H1 (cell line): ENCODE results near the gene GJB6.

Experiments
- ATF3 ChIP-seq: IDR thresholded peaks from 2 replicates; pipeline ENCODE4 v1.6.1; 2011; ENCODE audit warnings: low read depth, mild to moderate bottlenecking, low read length; ENCODE audit not compliant: insufficient read depth
- CHD2 ChIP-seq: IDR thresholded peaks from 2 replicates; pipeline ENCODE4 v1.6.1; 2012; ENCODE audit warnings: low read length, improper control_type of control experiment
- JUN ChIP-seq: IDR thresholded peaks from 2 replicates; pipeline ENCODE4 v1.6.1; 2011; ENCODE audit warnings: low read depth, mild to moderate bottlenecking, improper control_type of control experiment, low read length
- MAX ChIP-seq: IDR thresholded peaks from 2 replicates; pipeline ENCODE4 v1.6.1; 2012; ENCODE audit warnings: inconsistent platforms
- POLR2AphosphoS5 ChIP-seq: IDR thresholded peaks from 2 replicates; pipeline ENCODE4 v1.6.1; 2011; ENCODE audit warnings: low read depth, low read length
- RAD21 ChIP-seq, 2 experiments: IDR thresholded peaks in 1 of 2; conservative IDR thresholded peaks in 1 of 2; 2 replicates each; pipeline ENCODE4 v1.6.1; 2011; ENCODE audit warnings: low read depth in 2 of 2, low read length in 2 of 2, improper control_type of control experiment in 1 of 2, inconsistent platforms in 1 of 2, mild to moderate bottlenecking in 1 of 2, moderate library complexity in 1 of 2
- RFX5 ChIP-seq: IDR thresholded peaks from 2 replicates; pipeline ENCODE4 v1.6.1; 2011; ENCODE audit warnings: low read depth, low read length, improper control_type of control experiment, borderline replicate concordance
- SIN3A ChIP-seq, 2 experiments: IDR thresholded peaks in 1 of 2; conservative IDR thresholded peaks in 1 of 2; 2 replicates each; pipeline ENCODE4 v1.6.1; 2011 to 2012; ENCODE audit warnings: low read length in 2 of 2, improper control_type of control experiment in 1 of 2, low read depth in 1 of 2, mild to moderate bottlenecking in 1 of 2
- USF2 ChIP-seq: IDR thresholded peaks from 2 replicates; pipeline ENCODE4 v1.6.1; 2011; ENCODE audit warnings: low read length, improper control_type of control experiment

GRCh38 chr13:20219577-20219976 is 12.5 kb downstream of the GJB6 start:
- no peak for TF ChIP-seq JUN
- no peak for TF ChIP-seq SIN3A (conservative IDR thresholded peaks at IDR 0.05 in 1 of 2, IDR thresholded peaks at IDR 0.05 in 1 of 2; ENCODE audit: low read depth in 1 of 2, low read length in 2 of 2)
- no peak for TF ChIP-seq USF2
- no peak for TF ChIP-seq RFX5
- TF ChIP-seq ATF3: no peak
- TF ChIP-seq RAD21 (IDR thresholded peaks at IDR 0.05 in 1 of 2, conservative IDR thresholded peaks at IDR 0.05 in 1 of 2; ENCODE audit: low read depth in 2 of 2, low read length in 2 of 2): no peak
- no peak for TF ChIP-seq MAX
- TF ChIP-seq POLR2AphosphoS5: no peak
- TF ChIP-seq CHD2: no peak
